Measurements from ENCODE around the gene PLP1.
"Not testable (repeated sequence)": the region's sequence is repeated elsewhere in the genome, so short reads cannot be mapped to it uniquely, and the experiment has no call there.

Gene PLP1

GRCh38 chrX:103820802-103821201 lies 44.2 kb downstream of the PLP1 start:
- H3K4me1 ChIP-seq (ENCODE audit: control insufficient read depth in 2 of 2, insufficient read depth in 2 of 2, low read length in 2 of 2); H3K27ac ChIP-seq (ENCODE audit: low read depth in 2 of 2, low read length in 2 of 2); H3K36me3 ChIP-seq (ENCODE audit: control insufficient read depth in 2 of 2, insufficient read depth in 2 of 2, low read length in 2 of 2); H3K4me3 ChIP-seq (ENCODE audit: low read length in 2 of 2); H3K9me3 ChIP-seq (ENCODE audit: control insufficient read depth in 2 of 2, low read length in 2 of 2); H3K9ac ChIP-seq (ENCODE audit: low read depth in 1 of 2, low read length in 2 of 2); H3K27me3 ChIP-seq (ENCODE audit: control insufficient read depth in 2 of 2, insufficient read depth in 2 of 2, low read length in 2 of 2): not testable (repeated sequence)

GRCh38 chrX:103823591-103823990 lies 47.0 kb downstream of the PLP1 start:
- H3K4me1 ChIP-seq (ENCODE audit: control insufficient read depth in 2 of 2, insufficient read depth in 2 of 2, low read length in 2 of 2) = no peaks in the 10 kb centered on the region
- no peak overlapping the region for H3K27ac ChIP-seq (ENCODE audit: low read depth in 2 of 2, low read length in 2 of 2)
- no peak overlapping the region for H3K4me3 ChIP-seq (ENCODE audit: low read length in 2 of 2)
- H3K9ac ChIP-seq (ENCODE audit: low read depth in 1 of 2, low read length in 2 of 2) = no peak overlapping the region
- H3K27me3 ChIP-seq (ENCODE audit: control insufficient read depth in 2 of 2, insufficient read depth in 2 of 2, low read length in 2 of 2) = no peaks in the 10 kb centered on the region
- no peaks in the 10 kb centered on the region for H3K36me3 ChIP-seq (ENCODE audit: control insufficient read depth in 2 of 2, insufficient read depth in 2 of 2, low read length in 2 of 2)
- no peaks in the 10 kb centered on the region for H3K9me3 ChIP-seq (ENCODE audit: control insufficient read depth in 2 of 2, low read length in 2 of 2)

- H3K4me3 ChIP-seq (ENCODE audit: low read length in 2 of 2) = no peak overlapping the region
- H3K4me1 ChIP-seq (ENCODE audit: control insufficient read depth in 2 of 2, insufficient read depth in 2 of 2, low read length in 2 of 2) = no peaks in the 10 kb centered on the region
- H3K9ac ChIP-seq (ENCODE audit: low read depth in 1 of 2, low read length in 2 of 2) = no peak overlapping the region
- no peaks in the 10 kb centered on the region for H3K27me3 ChIP-seq (ENCODE audit: control insufficient read depth in 2 of 2, insufficient read depth in 2 of 2, low read length in 2 of 2)
- H3K9me3 ChIP-seq (ENCODE audit: control insufficient read depth in 2 of 2, low read length in 2 of 2) = no peaks in the 10 kb centered on the region
- H3K27ac ChIP-seq (ENCODE audit: low read depth in 2 of 2, low read length in 2 of 2) = no peak overlapping the region
- H3K36me3 ChIP-seq (ENCODE audit: control insufficient read depth in 2 of 2, insufficient read depth in 2 of 2, low read length in 2 of 2) = no peaks in the 10 kb centered on the region
Measured at GRCh38 chrX:103825881-103826280, 49.2 kb downstream of the PLP1 start.

- peaks cover 0 to 5% of the 10 kb centered on the region in 2 donors for H3K4me1 ChIP-seq (ENCODE audit: control insufficient read depth in 2 of 2, insufficient read depth in 2 of 2, low read length in 2 of 2)
- no peak overlapping the region for H3K4me3 ChIP-seq (ENCODE audit: low read length in 2 of 2)
- no peak overlapping the region for H3K9ac ChIP-seq (ENCODE audit: low read depth in 1 of 2, low read length in 2 of 2)
- H3K27ac ChIP-seq (ENCODE audit: low read depth in 2 of 2, low read length in 2 of 2) = no peak overlapping the region
- H3K9me3 ChIP-seq (ENCODE audit: control insufficient read depth in 2 of 2, low read length in 2 of 2) = no peaks in the 10 kb centered on the region
- no peaks in the 10 kb centered on the region for H3K27me3 ChIP-seq (ENCODE audit: control insufficient read depth in 2 of 2, insufficient read depth in 2 of 2, low read length in 2 of 2)
- H3K36me3 ChIP-seq (ENCODE audit: control insufficient read depth in 2 of 2, insufficient read depth in 2 of 2, low read length in 2 of 2) = no peaks in the 10 kb centered on the region
Measured at GRCh38 chrX:103828529-103828928, 51.9 kb downstream of the PLP1 start.

- no peaks in the 10 kb centered on the region for H3K27me3 ChIP-seq (ENCODE audit: control insufficient read depth in 2 of 2, insufficient read depth in 2 of 2, low read length in 2 of 2)
- H3K27ac ChIP-seq (ENCODE audit: low read depth in 2 of 2, low read length in 2 of 2) = no peak overlapping the region
- H3K4me3 ChIP-seq (ENCODE audit: low read length in 2 of 2) = no peak overlapping the region
- H3K9ac ChIP-seq (ENCODE audit: low read depth in 1 of 2, low read length in 2 of 2) = no peak overlapping the region
- H3K36me3 ChIP-seq (ENCODE audit: control insufficient read depth in 2 of 2, insufficient read depth in 2 of 2, low read length in 2 of 2) = no peaks in the 10 kb centered on the region
- H3K4me1 ChIP-seq (ENCODE audit: control insufficient read depth in 2 of 2, insufficient read depth in 2 of 2, low read length in 2 of 2) = peaks cover 0 to 5% of the 10 kb centered on the region in 2 donors
- H3K9me3 ChIP-seq (ENCODE audit: control insufficient read depth in 2 of 2, low read length in 2 of 2) = no peaks in the 10 kb centered on the region
Measured at GRCh38 chrX:103830848-103831247, 54.2 kb downstream of the PLP1 start.

- Histone ChIP-seq H3K27ac (ENCODE audit: low read depth in 2 of 2, low read length in 2 of 2) (no peak overlapping the region), H3K9me3 (ENCODE audit: control insufficient read depth in 2 of 2, low read length in 2 of 2) (no peaks in the 10 kb centered on the region), H3K4me3 (ENCODE audit: low read length in 2 of 2) (peak overlapping the region; percentile 67 to 70), H3K36me3 (ENCODE audit: control insufficient read depth in 2 of 2, insufficient read depth in 2 of 2, low read length in 2 of 2) (no peaks in the 10 kb centered on the region), H3K27me3 (ENCODE audit: control insufficient read depth in 2 of 2, insufficient read depth in 2 of 2, low read length in 2 of 2) (no peaks in the 10 kb centered on the region), H3K4me1 (ENCODE audit: control insufficient read depth in 2 of 2, insufficient read depth in 2 of 2, low read length in 2 of 2) (peaks cover 0 to 5% of the 10 kb centered on the region in 2 donors), H3K9ac (ENCODE audit: low read depth in 1 of 2, low read length in 2 of 2) (peak overlapping the region; percentile 9 to 57)
Measured at GRCh38 chrX:103831342-103831802, 54.7 kb downstream of the PLP1 start.

DNA sequence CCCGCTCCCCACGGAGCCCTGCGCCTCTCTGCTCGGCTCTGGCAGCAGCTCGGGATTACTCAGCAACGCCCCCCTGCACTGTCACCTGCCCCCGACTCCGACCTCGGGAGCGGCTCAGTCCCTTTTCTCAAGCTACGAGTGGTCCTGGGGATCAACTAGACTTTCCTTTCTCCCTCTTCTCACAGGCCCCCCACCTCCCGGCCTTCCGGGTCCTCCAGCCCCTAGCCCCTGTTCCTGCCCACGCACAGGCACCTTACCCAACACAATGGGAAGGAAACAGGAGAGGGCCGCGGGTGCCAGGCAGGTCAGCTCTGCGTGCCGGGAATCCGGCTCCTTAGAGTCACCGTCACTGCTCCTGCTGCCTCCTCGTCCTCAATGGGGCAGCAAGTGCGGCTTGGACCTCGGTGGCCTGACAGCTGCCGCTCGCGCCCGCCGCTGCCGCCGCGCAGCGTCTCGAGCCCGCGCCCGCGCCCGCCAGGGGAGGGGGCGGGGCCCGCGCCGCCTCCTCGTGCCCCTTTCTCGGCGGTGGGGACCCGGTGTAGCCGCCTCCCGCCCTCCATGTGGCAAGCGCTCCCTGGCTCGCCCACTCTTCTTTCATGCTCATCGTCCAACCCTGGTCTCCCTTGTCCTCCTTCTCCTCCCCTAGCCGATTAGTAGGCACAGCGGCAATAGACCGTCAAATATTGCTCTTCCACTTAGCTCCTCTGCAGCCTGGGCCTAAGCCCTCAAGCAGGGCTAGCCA lies 55.3 kb downstream of the PLP1 start, which contains the start of gene RAB9B:
RAB9B (minus strand) TSS at position 455 of the 742 bp plus-strand sequence. CDS start 6,473 bp downstream, outside the sequence.
- Histone ChIP-seq H3K9me3 (ENCODE audit: control insufficient read depth in 2 of 2, low read length in 2 of 2) (no peaks in the 10 kb centered on the region), H3K9ac (ENCODE audit: low read depth in 1 of 2, low read length in 2 of 2) (peak within 1 kb of the TSS; percentile 9 to 57), H3K27me3 (ENCODE audit: control insufficient read depth in 2 of 2, insufficient read depth in 2 of 2, low read length in 2 of 2) (no peaks in the 10 kb centered on the region), H3K4me3 (ENCODE audit: low read length in 2 of 2) (peak within 1 kb of the TSS; percentile 67 to 70), H3K4me1 (ENCODE audit: control insufficient read depth in 2 of 2, insufficient read depth in 2 of 2, low read length in 2 of 2) (peaks cover 0 to 5% of the 10 kb centered on the region in 2 donors), H3K27ac (ENCODE audit: low read depth in 2 of 2, low read length in 2 of 2) (peak within 1 kb of the TSS in 1 of 2 donors; percentile 28), H3K36me3 (ENCODE audit: control insufficient read depth in 2 of 2, insufficient read depth in 2 of 2, low read length in 2 of 2) (no peaks in the 10 kb centered on the region)

GRCh38 chrX:103839404-103839803 lies 62.8 kb downstream of the PLP1 start:
- Histone ChIP-seq H3K27me3 (ENCODE audit: control insufficient read depth in 2 of 2, insufficient read depth in 2 of 2, low read length in 2 of 2) (no peaks in the 10 kb centered on the region), H3K36me3 (ENCODE audit: control insufficient read depth in 2 of 2, insufficient read depth in 2 of 2, low read length in 2 of 2) (no peaks in the 10 kb centered on the region), H3K9me3 (ENCODE audit: control insufficient read depth in 2 of 2, low read length in 2 of 2) (no peaks in the 10 kb centered on the region), H3K27ac (ENCODE audit: low read depth in 2 of 2, low read length in 2 of 2) (no peak overlapping the region), H3K4me1 (ENCODE audit: control insufficient read depth in 2 of 2, insufficient read depth in 2 of 2, low read length in 2 of 2) (no peaks in the 10 kb centered on the region), H3K4me3 (ENCODE audit: low read length in 2 of 2) (no peak overlapping the region), H3K9ac (ENCODE audit: low read depth in 1 of 2, low read length in 2 of 2) (no peak overlapping the region)
